Lower lobe of right lung (tissue), 2 donors: ENCODE measurements around the gene RPS27A. TPM values are rescaled to one million over a fixed set of nuclear protein-coding genes. Genes with fewer than 3 reads are reported as not detected.
"Not testable (repeated sequence)": the region's sequence is repeated elsewhere in the genome, so short reads cannot be mapped to it uniquely, and the experiment has no call there.

Experiments
- ATAC-seq, 2 donors: fragments of 200-7000 bp; cut with Tn5 transposase; one replicate each; pipeline ENCODE4 v1.9.1; 2020 to 2022; ENCODE audit warnings: mild to moderate bottlenecking in 2 of 2, moderate library complexity in 2 of 2
- DNase-seq: peaks from one replicate; pipeline ENCODE4 v3.0.0-alpha.2; 2020
- H3K27ac ChIP-seq: fragments of 200-600 bp; one replicate; pipeline ENCODE4 v1.8.0; 2022
- H3K27me3 ChIP-seq: fragments of 200-600 bp; one replicate; pipeline ENCODE4 v1.8.0; 2022; ENCODE audit warnings: low read depth
- H3K36me3 ChIP-seq: fragments of 200-600 bp; one replicate; pipeline ENCODE4 v1.8.0; 2022; ENCODE audit warnings: mild to moderate bottlenecking
- H3K4me1 ChIP-seq: fragments of 200-600 bp; one replicate; pipeline ENCODE4 v1.8.0; 2022
- H3K4me3 ChIP-seq: fragments of 200-600 bp; one replicate; pipeline ENCODE4 v1.8.0; 2022; ENCODE audit warnings: mild to moderate bottlenecking
- H3K9me3 ChIP-seq: fragments of 200-600 bp; one replicate; pipeline ENCODE4 v1.8.0; 2022
- intact Hi-C: fragments of 100-400 bp; cut with DNase I; formaldehyde crosslinking; loops from one replicate; pipeline ENCODE4 v1.11.0; 2022
- total RNA-seq: library from RNA; stranded (reverse); fragmentation: NEBNext Ultra II Directional; extraction: Animal tissue kit (Norgen Biotek cat#: 25700); gene quantifications from one replicate; pipeline ENCODE4 v1.2.1, GENCODE V29; 2021
- TF ChIP-seq, protein P1 (sequence below): fragments of 200-600 bp; IDR thresholded peaks from one replicate; pipeline ENCODE4 v1.8.0; 2022; ENCODE audit warnings: antibody characterized with exemption, mild to moderate bottlenecking
- donor health status: DM: no; HTN: yes; CAD: no; lungs with severe emphysema.

Gene RPS27A
- total RNA-seq, 1 donor from 2014 or later = 736 TPM

DNA sequence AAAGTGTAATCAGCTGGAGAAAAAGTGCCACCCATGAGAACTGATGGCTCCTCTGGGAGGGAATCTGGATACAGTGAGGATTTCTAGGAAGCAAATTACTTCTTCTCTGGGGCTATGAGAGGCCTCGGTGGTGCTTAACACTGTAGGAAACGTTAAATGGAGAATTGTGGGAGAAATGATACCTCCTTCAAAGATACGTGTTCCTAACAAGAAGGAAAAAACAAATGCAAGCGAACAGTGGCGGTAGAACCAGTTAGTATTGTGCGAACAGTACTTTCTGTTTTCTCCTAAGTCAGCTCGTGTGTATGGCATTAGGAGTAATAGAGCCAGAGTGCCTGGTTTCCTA lies 37.1 kb downstream of the RPS27A start:
- ATAC-seq (peak; percentile 7 to 29), DNase-seq (no peak)
- H3K9me3 ChIP-seq = no peaks in the 10 kb centered on the region
- peak overlapping the region; percentile 92 for H3K27ac ChIP-seq
- peaks cover 17% of the 10 kb centered on the region for H3K4me1 ChIP-seq
- TF ChIP-seq, protein P1, sequence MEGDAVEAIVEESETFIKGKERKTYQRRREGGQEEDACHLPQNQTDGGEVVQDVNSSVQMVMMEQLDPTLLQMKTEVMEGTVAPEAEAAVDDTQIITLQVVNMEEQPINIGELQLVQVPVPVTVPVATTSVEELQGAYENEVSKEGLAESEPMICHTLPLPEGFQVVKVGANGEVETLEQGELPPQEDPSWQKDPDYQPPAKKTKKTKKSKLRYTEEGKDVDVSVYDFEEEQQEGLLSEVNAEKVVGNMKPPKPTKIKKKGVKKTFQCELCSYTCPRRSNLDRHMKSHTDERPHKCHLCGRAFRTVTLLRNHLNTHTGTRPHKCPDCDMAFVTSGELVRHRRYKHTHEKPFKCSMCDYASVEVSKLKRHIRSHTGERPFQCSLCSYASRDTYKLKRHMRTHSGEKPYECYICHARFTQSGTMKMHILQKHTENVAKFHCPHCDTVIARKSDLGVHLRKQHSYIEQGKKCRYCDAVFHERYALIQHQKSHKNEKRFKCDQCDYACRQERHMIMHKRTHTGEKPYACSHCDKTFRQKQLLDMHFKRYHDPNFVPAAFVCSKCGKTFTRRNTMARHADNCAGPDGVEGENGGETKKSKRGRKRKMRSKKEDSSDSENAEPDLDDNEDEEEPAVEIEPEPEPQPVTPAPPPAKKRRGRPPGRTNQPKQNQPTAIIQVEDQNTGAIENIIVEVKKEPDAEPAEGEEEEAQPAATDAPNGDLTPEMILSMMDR = no peak
- intact Hi-C loops = no loop called here
- H3K36me3 ChIP-seq = peaks cover 18% of the 10 kb centered on the region
- H3K27me3 ChIP-seq = no peaks in the 10 kb centered on the region
- H3K4me3 ChIP-seq = peak overlapping the region; percentile 83

DNA sequence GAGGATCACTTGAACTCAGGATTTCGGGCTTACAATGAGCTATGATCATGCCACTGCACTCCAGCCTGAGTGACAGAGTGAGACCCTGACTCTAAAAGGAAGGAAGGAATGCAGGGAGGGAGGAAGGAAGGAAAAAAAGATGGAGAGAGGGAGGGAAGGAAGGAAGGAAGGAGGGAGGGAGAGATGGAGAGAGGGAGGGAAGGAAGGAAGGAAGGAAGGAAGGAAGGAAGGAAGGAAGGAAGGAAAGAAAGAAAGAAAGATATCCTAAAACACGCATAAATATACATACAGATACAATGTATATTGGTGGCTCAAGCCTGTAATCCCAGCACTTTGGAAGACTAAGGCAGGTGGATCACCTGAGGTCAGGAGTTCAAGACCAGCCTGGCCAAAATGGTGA lies 41.9 kb downstream of the RPS27A start:
- H3K4me3 ChIP-seq, H3K27me3 ChIP-seq, DNase-seq, H3K27ac ChIP-seq, ATAC-seq, H3K36me3 ChIP-seq, H3K9me3 ChIP-seq, H3K4me1 ChIP-seq, intact Hi-C loops: not testable (repeated sequence)

DNA sequence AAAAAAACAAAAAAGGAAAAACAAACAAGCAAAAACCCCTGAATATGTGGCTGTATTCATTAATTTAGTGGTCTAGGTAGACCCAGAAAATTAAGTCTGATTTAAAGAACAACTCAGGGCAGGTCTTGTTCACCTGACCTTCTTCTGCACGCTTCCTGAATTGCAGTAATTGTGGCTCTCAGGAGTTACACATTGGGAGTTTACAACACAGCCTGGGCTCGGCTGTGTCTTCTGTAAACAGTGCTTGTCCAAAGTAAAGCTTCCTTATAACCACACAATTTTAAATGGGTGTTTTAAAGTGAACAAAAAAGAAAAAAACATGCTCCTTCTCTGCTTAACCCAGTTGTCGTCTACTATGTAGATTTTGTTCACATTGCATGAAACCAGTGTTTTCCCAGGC lies 44.8 kb downstream of the RPS27A start:
- ATAC-seq (no peak), DNase-seq (no peak)
- intact Hi-C loops = no loop called here
- Histone ChIP-seq H3K4me1 (no peaks in the 10 kb centered on the region), H3K27ac (no peak overlapping the region), H3K9me3 (no peaks in the 10 kb centered on the region), H3K36me3 (no peaks in the 10 kb centered on the region), H3K27me3 (no peaks in the 10 kb centered on the region), H3K4me3 (no peak overlapping the region)
- TF ChIP-seq, protein P1 = no peak

DNA sequence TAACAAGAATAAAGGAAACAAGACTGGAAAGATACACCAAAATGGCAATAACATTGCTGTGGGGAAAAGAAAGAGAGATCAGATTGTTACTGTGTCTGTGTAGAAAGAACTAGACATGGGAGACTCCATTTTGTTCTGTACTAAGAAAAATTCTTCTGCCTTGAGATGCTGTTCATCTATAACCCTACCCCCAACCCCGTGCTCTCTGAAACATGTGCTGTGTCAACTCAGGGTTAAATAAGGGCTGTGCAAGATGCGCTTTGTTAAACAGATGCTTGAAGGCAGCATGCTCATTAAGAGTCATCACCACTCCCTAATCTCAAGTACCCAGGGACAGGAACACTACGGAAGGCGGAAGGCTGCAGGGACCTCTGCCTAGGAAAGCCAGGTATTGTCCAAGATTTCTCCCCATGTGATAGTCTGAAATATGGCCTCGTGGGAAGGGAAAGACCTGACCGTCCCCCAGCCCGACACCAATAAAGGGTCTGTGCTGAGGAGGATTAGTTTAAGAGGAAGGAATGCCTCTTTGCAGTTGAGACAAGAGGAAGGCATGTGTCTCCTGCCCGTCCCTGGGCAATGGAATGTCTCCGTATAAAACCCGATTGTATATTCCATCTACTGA lies 46.8 kb downstream of the RPS27A start:
- peaks cover 15% of the 10 kb centered on the region for H3K4me1 ChIP-seq
- H3K9me3 ChIP-seq, H3K4me3 ChIP-seq, H3K27me3 ChIP-seq, H3K27ac ChIP-seq, DNase-seq, H3K36me3 ChIP-seq, ATAC-seq, intact Hi-C loops: not testable (repeated sequence)

DNA sequence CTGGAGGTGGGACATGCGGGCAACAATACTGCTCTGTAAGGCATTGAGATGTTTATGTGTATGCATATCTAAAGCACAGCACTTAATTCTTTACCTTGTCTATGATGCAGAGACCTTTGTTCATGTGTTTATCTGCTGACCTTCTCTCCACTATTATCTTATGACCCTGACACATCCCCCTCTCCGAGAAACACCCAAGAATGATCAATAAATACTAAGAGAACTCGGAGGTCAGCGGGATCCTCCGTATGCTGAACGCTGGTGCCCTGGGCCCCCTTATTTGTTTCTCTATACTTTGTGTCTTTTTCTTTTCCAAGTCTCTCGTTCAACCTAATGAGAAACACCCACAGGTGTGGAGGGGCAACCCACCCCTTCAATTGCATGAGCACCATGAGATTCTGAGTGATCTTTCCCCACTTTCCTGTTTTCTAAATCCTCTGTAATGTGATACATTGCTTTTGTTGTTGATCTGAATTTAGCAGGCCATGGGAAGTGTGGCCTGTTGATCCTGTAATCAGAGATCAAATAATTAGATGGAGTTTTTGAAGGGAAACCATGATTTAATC lies 47.5 kb downstream of the RPS27A start:
- H3K9me3 ChIP-seq, intact Hi-C loops, H3K4me3 ChIP-seq, H3K36me3 ChIP-seq, H3K27me3 ChIP-seq, DNase-seq, ATAC-seq, H3K27ac ChIP-seq: not testable (repeated sequence)
- peaks cover 15% of the 10 kb centered on the region for H3K4me1 ChIP-seq

DNA sequence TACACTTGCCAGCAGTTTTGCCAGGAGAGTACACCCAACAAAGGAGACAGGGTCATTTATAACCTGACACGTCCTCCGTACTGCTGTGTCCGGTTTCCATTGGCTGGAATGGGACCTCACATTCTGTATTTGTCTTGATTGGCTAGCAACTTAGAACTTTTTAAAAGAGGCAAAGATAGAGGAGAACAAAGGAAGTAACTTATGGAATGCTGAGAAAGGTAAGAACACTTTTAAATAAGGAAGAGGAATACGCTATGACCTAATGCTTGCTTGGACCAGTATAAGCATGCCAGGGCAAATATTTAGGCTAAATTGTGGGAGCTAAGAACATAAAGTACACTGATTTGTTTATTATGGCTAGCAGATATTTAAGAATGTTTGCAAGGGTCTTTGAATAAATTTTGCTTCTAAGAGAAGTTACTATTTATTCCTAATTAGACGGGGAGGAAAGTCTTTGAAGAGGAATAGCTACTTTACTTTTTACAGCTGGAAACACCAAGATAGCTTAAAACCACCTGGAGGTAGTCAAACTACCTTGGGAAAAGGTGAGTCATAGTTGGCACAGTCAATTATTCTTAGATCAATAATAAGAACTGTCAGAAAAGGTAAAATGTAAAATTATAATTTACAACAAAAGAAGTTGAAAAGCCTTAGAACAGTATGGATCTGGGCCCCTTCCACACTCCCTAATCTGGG lies 48.5 kb downstream of the RPS27A start:
- DNase-seq, H3K4me3 ChIP-seq, H3K9me3 ChIP-seq, ATAC-seq, H3K27me3 ChIP-seq, intact Hi-C loops, H3K27ac ChIP-seq, H3K36me3 ChIP-seq: not testable (repeated sequence)
- peaks cover 15% of the 10 kb centered on the region for H3K4me1 ChIP-seq

DNA sequence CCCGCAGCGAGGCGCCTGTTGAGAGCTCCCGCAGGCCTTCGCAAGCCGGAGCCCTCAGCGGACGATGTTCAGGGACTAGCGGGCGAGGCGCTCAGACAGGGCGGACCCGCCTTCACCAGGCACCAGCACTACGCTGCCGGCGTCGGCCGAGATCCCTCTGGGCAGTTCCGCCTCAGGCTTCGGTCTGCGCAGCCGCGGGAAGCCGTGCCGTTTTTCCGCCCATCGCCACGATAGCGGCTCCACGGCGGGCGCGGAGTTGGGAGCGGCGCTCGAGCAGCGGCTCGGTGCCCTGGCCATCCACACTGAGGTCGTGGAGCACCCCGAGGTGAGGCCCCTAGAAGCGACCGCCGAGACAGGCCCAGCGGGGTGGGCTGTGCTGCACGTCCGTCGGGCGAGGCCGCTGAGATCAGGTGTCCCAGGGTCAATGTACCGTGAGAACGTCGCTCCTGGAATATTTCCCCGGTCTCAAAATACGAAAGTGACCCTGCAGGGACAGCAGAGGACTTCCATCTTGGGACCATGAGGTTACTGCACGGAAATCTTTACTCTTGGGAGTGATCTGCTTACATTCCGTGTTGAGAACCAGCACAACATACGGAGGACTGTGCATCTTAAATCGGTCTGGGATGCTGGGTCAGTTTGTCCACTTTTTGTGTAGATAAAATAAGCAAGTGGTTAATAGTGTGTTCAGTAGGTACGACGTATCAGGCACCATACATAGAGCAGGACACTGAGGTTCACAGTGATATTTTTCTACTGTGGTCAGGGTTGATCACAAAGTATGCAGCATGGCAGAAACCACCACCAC lies 49.8 kb downstream of the RPS27A start:
- intact Hi-C loops = no loop called here
- no peaks in the 10 kb centered on the region for H3K9me3 ChIP-seq
- no peaks in the 10 kb centered on the region for H3K27me3 ChIP-seq
- ATAC-seq (peak; percentile 99), DNase-seq (peak; percentile 96)
- TF ChIP-seq, protein P1 = no peak
- no peaks in the 10 kb centered on the region for H3K36me3 ChIP-seq
- peak overlapping the region; percentile 93 for H3K27ac ChIP-seq
- peaks cover 15% of the 10 kb centered on the region for H3K4me1 ChIP-seq
- H3K4me3 ChIP-seq = peak overlapping the region; percentile 68
